ENCODE results near the gene HOXB5.

Gene HOXB5

GRCh38 chr17:48546924-48547807 is 46.4 kb downstream of the HOXB5 start:
- TF ChIP-seq, protein P1, sequence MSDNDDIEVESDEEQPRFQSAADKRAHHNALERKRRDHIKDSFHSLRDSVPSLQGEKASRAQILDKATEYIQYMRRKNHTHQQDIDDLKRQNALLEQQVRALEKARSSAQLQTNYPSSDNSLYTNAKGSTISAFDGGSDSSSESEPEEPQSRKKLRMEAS (IDR thresholded peaks at IDR 0.05; ENCODE audit: low read depth, low read length) = no peak
- TF ChIP-seq POLR2A (IDR thresholded peaks at IDR 0.05; ENCODE audit: extremely low read depth, insufficient read length) (no peak), MYC (IDR thresholded peaks at IDR 0.05; ENCODE audit: low read depth, low read length) (no peak)
- TF ChIP-seq, protein P2, sequence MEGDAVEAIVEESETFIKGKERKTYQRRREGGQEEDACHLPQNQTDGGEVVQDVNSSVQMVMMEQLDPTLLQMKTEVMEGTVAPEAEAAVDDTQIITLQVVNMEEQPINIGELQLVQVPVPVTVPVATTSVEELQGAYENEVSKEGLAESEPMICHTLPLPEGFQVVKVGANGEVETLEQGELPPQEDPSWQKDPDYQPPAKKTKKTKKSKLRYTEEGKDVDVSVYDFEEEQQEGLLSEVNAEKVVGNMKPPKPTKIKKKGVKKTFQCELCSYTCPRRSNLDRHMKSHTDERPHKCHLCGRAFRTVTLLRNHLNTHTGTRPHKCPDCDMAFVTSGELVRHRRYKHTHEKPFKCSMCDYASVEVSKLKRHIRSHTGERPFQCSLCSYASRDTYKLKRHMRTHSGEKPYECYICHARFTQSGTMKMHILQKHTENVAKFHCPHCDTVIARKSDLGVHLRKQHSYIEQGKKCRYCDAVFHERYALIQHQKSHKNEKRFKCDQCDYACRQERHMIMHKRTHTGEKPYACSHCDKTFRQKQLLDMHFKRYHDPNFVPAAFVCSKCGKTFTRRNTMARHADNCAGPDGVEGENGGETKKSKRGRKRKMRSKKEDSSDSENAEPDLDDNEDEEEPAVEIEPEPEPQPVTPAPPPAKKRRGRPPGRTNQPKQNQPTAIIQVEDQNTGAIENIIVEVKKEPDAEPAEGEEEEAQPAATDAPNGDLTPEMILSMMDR (IDR thresholded peaks at IDR 0.05; ENCODE audit: low read depth, low read length) = no peak
- no peak overlapping the region for H3K4me3 ChIP-seq (ENCODE audit: low read depth, low read length)

DNA sequence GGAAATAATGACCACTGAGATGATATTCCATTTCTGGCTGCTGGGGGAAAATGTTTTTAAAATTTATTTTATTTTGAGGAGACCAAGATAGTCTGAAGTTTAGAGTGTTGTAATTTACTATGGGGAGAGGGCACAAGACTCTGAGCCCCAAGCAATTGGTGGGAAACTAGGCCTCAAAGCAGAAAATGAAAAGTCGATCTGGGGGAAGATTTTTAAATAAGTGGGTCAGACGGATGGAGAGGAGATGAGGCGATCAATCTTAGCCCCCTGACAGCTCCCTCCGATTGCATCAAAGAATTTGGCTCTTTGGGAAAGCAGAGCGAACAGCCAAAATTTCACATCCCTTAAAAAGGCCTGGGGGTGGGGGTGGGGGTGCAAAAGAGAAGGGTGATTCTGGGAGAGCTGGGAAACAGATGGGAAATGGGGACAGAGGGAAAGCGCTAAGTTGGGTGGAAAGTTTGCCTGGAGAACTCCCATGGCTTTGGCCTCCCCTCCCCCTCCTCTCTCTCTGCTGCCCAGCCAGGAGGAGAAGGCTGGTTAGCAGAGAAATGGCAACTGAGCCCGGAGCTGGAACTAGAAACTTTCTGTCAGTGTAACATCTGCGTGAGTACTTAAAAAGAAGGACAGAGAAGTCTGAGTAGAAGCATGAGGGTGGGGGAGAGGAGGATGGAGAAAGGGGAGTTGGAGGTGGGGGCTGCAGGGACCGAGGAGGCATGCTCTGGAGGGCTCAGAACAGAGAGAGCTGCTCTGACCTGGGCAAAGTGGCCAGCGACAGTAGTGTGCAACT is 47.2 kb downstream of the HOXB5 start:
- H3K4me3 ChIP-seq (ENCODE audit: low read depth, low read length) = no peak overlapping the region
- TF ChIP-seq, protein P2 (IDR thresholded peaks at IDR 0.05; ENCODE audit: low read depth, low read length) = no peak
- TF ChIP-seq, protein P1 (IDR thresholded peaks at IDR 0.05; ENCODE audit: low read depth, low read length) = no peak
- no peak for TF ChIP-seq MYC (IDR thresholded peaks at IDR 0.05; ENCODE audit: low read depth, low read length)
- TF ChIP-seq POLR2A (IDR thresholded peaks at IDR 0.05; ENCODE audit: extremely low read depth, insufficient read length) = no peak
- no peak for DNase-seq (ENCODE audit: low read depth)

More at GRCh38 chr17:48546924-48547807, 46.4 kb downstream of the HOXB5 start:
- DNase-seq (ENCODE audit: low read depth) = no peak

DNA sequence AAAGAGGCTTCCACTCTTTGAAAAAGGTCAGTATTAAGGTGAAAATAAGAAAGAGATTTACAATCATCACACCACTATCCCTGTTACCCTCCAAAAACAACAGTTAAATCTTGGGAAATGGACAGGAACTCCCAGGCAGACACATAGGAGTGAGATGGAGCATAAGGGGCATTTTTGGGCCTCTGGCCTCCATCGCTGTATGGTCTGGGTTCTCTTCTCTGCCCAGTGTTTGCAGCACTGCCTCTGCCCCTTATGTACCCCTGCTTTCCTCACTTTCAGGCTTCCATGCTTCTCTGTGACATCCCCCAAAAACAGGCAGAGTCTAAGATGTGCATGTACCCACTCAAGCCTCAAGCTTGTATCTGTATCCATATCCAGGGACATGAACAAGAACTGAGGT is 48.0 kb downstream of the HOXB5 start:
- TF ChIP-seq, protein P1 (IDR thresholded peaks at IDR 0.05; ENCODE audit: low read depth, low read length) = no peak
- TF ChIP-seq MYC (IDR thresholded peaks at IDR 0.05; ENCODE audit: low read depth, low read length) (no peak), POLR2A (IDR thresholded peaks at IDR 0.05; ENCODE audit: extremely low read depth, insufficient read length) (no peak)
- TF ChIP-seq, protein P2 (IDR thresholded peaks at IDR 0.05; ENCODE audit: low read depth, low read length) = no peak
- no peak overlapping the region for H3K4me3 ChIP-seq (ENCODE audit: low read depth, low read length)
- no peak for DNase-seq (ENCODE audit: low read depth)

DNA sequence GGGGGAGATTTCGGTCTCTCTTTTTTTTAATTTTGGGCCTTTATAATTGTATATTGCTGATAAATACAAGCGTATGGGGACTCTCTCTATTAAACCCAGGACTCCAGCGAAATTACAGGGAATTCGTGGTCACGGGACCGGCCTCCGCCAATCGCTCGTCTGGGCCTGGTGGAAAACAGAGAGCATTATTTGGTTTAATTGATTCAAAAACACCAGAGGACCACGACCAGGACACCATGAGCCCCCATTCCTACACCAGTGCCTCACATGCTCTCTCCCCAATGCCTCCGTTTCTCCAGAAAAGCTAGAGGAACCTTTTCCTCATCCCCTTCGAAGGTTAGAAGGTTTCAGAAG is 48.6 kb downstream of the HOXB5 start, which contains the start of gene HOXB2:
Gene HOXB2, minus strand, starts transcription at position 88 of the 354 bp plus-strand sequence. CDS start 198 bp downstream, outside the sequence.
- H3K4me3 ChIP-seq (ENCODE audit: low read depth, low read length) = no peak within 1 kb of the TSS
- no peak for DNase-seq (ENCODE audit: low read depth)

More for the DNA sequence above, 48.6 kb downstream of the HOXB5 start, which contains the start of gene HOXB2:
- TF ChIP-seq MYC (IDR thresholded peaks at IDR 0.05; ENCODE audit: low read depth, low read length) = no peak
- TF ChIP-seq, protein P1 (IDR thresholded peaks at IDR 0.05; ENCODE audit: low read depth, low read length) = no peak
- TF ChIP-seq, protein P2 (IDR thresholded peaks at IDR 0.05; ENCODE audit: low read depth, low read length) = no peak
- no peak for TF ChIP-seq POLR2A (IDR thresholded peaks at IDR 0.05; ENCODE audit: extremely low read depth, insufficient read length)

Data from NB4 (cell line).